Kidney tubule cell (primary cell): ENCODE results near the gene EYA2.

Experiments
- DNase-seq: peaks from one replicate; pipeline ENCODE4 v3.0.0-alpha.2; 2018; ENCODE audit warnings: low spot score

Gene EYA2

GRCh38 chr20:47036091-47036870 is 141.6 kb downstream of the EYA2 start:
- DNase-seq = no peak

- no peak for DNase-seq
Observed at GRCh38 chr20:47038566-47039560, 144.2 kb downstream of the EYA2 start.

- DNase-seq = no peak
Observed at GRCh38 chr20:47040506-47041125, 146.0 kb downstream of the EYA2 start.

- DNase-seq = no peak
Observed at GRCh38 chr20:47041396-47041899, 146.8 kb downstream of the EYA2 start.

- no peak for DNase-seq
Observed at GRCh38 chr20:47042464-47042863, 147.8 kb downstream of the EYA2 start.

GRCh38 chr20:47043086-47043485 is 148.4 kb downstream of the EYA2 start:
- no peak for DNase-seq

- no peak for DNase-seq
Observed at GRCh38 chr20:47044938-47045337, 150.3 kb downstream of the EYA2 start.

GRCh38 chr20:47048054-47048453 is 153.4 kb downstream of the EYA2 start:
- DNase-seq = no peak

- no peak for DNase-seq
Observed at GRCh38 chr20:47049771-47050170, 155.1 kb downstream of the EYA2 start.

- no peak for DNase-seq
Observed at GRCh38 chr20:47050996-47051395, 156.4 kb downstream of the EYA2 start.

- DNase-seq = no peak
Observed at GRCh38 chr20:47051936-47052526, 157.4 kb downstream of the EYA2 start.

GRCh38 chr20:47054506-47054905 is 159.9 kb downstream of the EYA2 start:
- DNase-seq = no peak

- DNase-seq = no peak
Observed at GRCh38 chr20:47054945-47055344, 160.3 kb downstream of the EYA2 start.

- DNase-seq = no peak
Observed at GRCh38 chr20:47055699-47056369, 161.2 kb downstream of the EYA2 start.

- DNase-seq = no peak
Observed at GRCh38 chr20:47057661-47058060, 163.0 kb downstream of the EYA2 start.

- DNase-seq = no peak
Observed at GRCh38 chr20:47058236-47058635, 163.6 kb downstream of the EYA2 start.

- DNase-seq = no peak
Observed at GRCh38 chr20:47059536-47059935, 164.9 kb downstream of the EYA2 start.

- no peak for DNase-seq
Observed at GRCh38 chr20:47061549-47061948, 166.9 kb downstream of the EYA2 start.

- no peak for DNase-seq
Observed at GRCh38 chr20:47062226-47062890, 167.7 kb downstream of the EYA2 start.

- DNase-seq = no peak
Observed at GRCh38 chr20:47063407-47063806, 168.8 kb downstream of the EYA2 start.

GRCh38 chr20:47063808-47064207 is 169.2 kb downstream of the EYA2 start:
- DNase-seq = no peak
